Measurements from ENCODE around the gene CORIN. TPM values are rescaled to one million over a fixed set of nuclear protein-coding genes. Genes with fewer than 3 reads are reported as not detected.

The CORIN gene
- total and polyA plus RNA-seq, 2 donors (not counting 3 experiments of a cell fraction or from before 2014, with no cell fraction given), result 0.07 to 0.40 TPM

DNA sequence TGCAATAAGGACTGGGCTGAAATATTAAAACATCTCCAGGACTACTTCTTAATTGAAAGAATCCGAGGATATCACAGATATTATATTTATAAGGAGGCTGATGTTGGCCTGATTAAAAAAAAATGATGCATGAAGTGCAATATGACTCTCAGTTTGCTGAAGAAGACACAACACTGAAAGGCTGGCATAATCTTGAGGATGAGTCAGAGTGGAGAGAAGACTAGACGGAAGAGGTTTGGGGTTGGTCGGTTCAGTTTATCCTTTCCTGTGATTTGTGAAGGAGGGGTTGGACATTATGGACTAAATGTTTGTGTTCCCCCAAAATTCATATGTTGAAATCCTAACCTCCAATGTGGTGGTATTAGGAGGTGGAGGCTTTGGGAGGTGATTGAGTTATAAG lies 170.3 kb downstream of the CORIN start:
- Histone ChIP-seq H3K9me3 (replicated peaks; ENCODE audit: control insufficient read depth, insufficient read depth, low read length) (no peaks in the 10 kb centered on the region), H3K27me3 (ENCODE audit: control insufficient read depth in 2 of 2, insufficient read depth in 2 of 2, low read length in 2 of 2) (peaks cover 9 to 11% of the 10 kb centered on the region in 2 experiments), H3K79me2 (ENCODE audit: control insufficient read depth, insufficient read depth, low read length) (no peaks in the 10 kb centered on the region), H3K4me1 (ENCODE audit: control insufficient read depth, extremely low read depth, insufficient read depth, low read length) (no peaks in the 10 kb centered on the region), H3K27ac (ENCODE audit: insufficient read depth, low read depth, low read length) (no peak overlapping the region), H3K4me3 (replicated peaks in 1 of 3; ENCODE audit: insufficient read depth in 1 of 3, low read depth in 1 of 3, low read length in 3 of 3) (no peak overlapping the region), H3K9me1 (replicated peaks; ENCODE audit: control insufficient read depth, extremely low read depth, insufficient read depth, low read length) (no peaks in the 10 kb centered on the region), H3K4me2 (ENCODE audit: insufficient read depth, low read length) (no peak overlapping the region), H3K36me3 (ENCODE audit: control insufficient read depth in 2 of 2, extremely low read depth in 1 of 2, insufficient read depth in 2 of 2, low read length in 2 of 2) (no peaks in the 10 kb centered on the region), H4K20me1 (replicated peaks; ENCODE audit: control insufficient read depth, extremely low read depth, insufficient read depth, low read length) (no peaks in the 10 kb centered on the region), H2AFZ (ENCODE audit: low read depth, low read length) (no peak overlapping the region), H3K9ac (replicated peaks; ENCODE audit: extremely low read depth, insufficient read depth, low read length) (no peak overlapping the region)
- FAIRE-seq (no peak), DNase-seq (ENCODE audit: low read depth, low spot score) (no peak)
- TF ChIP-seq FOS (IDR thresholded peaks at IDR 0.05; ENCODE audit: borderline replicate concordance, insufficient read depth, low read length) (no peak), JUN (IDR thresholded peaks at IDR 0.05; ENCODE audit: borderline replicate concordance, insufficient read depth, insufficient read length, low read depth) (no peak)
- ChIA-PET CTCF (no interaction called here), POLR2A (no interaction called here)
- no TSS peak for BruUV-seq (replicated peaks)
- intact Hi-C loops (cut with micrococcal nuclease) (loop anchor here (5.0 kb wide), 1 partner anchor 175 kb away; no protein-coding TSS in a partner anchor), dilution Hi-C loops (cut with MboI; ENCODE audit: extremely low pct_ligation_motif_present, low sequenced_read_pairs) (no loop called here)

DNA sequence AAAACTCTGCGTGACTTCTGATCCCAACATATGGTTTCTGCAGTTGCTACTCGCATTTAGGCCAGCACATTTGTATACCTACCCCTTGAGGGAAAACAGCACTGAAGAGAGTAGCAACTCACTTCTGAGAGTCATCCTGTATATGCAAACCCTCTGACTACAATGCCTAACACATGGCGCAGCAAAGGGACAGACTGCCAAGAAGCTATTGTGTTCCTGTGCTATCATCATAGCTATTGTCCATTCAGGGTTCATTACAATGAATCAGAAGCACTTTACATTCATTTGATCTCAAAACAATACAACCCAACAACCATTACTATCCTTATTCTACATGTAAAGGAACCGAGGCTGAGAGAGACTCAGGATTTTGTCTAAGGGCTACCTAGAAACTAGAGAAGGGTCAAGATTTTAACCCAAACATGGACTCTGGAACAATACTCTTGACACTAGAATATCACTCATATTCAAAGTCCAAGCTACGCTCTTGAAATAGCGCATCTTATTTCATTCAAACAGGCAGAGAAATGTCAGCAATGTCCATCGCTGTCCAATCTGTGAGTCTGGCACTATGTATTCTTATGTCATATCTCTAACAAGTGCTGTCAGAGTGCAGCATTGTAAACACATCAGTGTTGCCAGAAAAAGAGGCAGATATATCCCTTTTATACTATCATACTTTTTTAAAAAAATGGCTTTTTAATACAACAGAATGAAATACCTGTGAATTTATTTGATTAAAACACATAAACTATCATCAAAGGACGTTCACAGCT lies 173.6 kb downstream of the CORIN start:
- DNase-seq (ENCODE audit: low read depth, low spot score) (no peak), FAIRE-seq (no peak)
- dilution Hi-C loops (cut with MboI; ENCODE audit: extremely low pct_ligation_motif_present, low sequenced_read_pairs) (no loop called here), intact Hi-C loops (cut with micrococcal nuclease) (no loop called here)
- no peak for TF ChIP-seq POLR2AphosphoS5 (IDR thresholded peaks at IDR 0.05; ENCODE audit: insufficient read depth, low read depth, low read length)
- Histone ChIP-seq H3K36me3 (ENCODE audit: control insufficient read depth in 2 of 2, extremely low read depth in 1 of 2, insufficient read depth in 2 of 2, low read length in 2 of 2) (no peaks in the 10 kb centered on the region), H2AFZ (ENCODE audit: low read depth, low read length) (no peak overlapping the region), H4K20me1 (replicated peaks; ENCODE audit: control insufficient read depth, extremely low read depth, insufficient read depth, low read length) (no peaks in the 10 kb centered on the region), H3K4me3 (replicated peaks in 1 of 3; ENCODE audit: insufficient read depth in 1 of 3, low read depth in 1 of 3, low read length in 3 of 3) (no peak overlapping the region), H3K79me2 (ENCODE audit: control insufficient read depth, insufficient read depth, low read length) (no peaks in the 10 kb centered on the region), H3K9me3 (replicated peaks; ENCODE audit: control insufficient read depth, insufficient read depth, low read length) (no peaks in the 10 kb centered on the region), H3K4me1 (ENCODE audit: control insufficient read depth, extremely low read depth, insufficient read depth, low read length) (no peaks in the 10 kb centered on the region), H3K9me1 (replicated peaks; ENCODE audit: control insufficient read depth, extremely low read depth, insufficient read depth, low read length) (no peaks in the 10 kb centered on the region), H3K9ac (replicated peaks; ENCODE audit: extremely low read depth, insufficient read depth, low read length) (no peak overlapping the region), H3K4me2 (ENCODE audit: insufficient read depth, low read length) (no peak overlapping the region), H3K27me3 (ENCODE audit: control insufficient read depth in 2 of 2, insufficient read depth in 2 of 2, low read length in 2 of 2) (peaks cover 9 to 11% of the 10 kb centered on the region in 2 experiments), H3K27ac (ENCODE audit: insufficient read depth, low read depth, low read length) (no peak overlapping the region)
- ChIA-PET CTCF (interaction anchor here (0.7 to 1.7 kb wide), 3 partner anchors 55 to 270 kb away, joined by 3 to 5 read pairs (median 3); no protein-coding TSS in a partner anchor), POLR2A (no interaction called here)
- BruUV-seq (replicated peaks), result no TSS peak
